Chondrocyte (in vitro differentiated cells): ENCODE data around the gene OR2T12. TPM values are rescaled to one million over a fixed set of nuclear protein-coding genes. Genes with fewer than 3 reads are reported as not detected.

Experiments used
- DNase-seq: peaks from one replicate; pipeline ENCODE4 v3.0.0; 2021; ENCODE audit warnings: mixed read lengths, low spot score
- H3K27ac Mint-ChIP-seq: one replicate; pipeline ENCODE4 v1.8.0; 2021; ENCODE audit warnings: mild to moderate bottlenecking, moderate library complexity, mixed read lengths; ENCODE audit not compliant: unreplicated experiment
- H3K27me3 Mint-ChIP-seq: 2 replicates; pipeline ENCODE4 v1.8.0; 2021; ENCODE audit warnings: low read depth, mixed read lengths
- H3K36me3 Mint-ChIP-seq: 2 replicates; pipeline ENCODE4 v1.8.0; 2021; ENCODE audit warnings: low read depth, mixed read lengths
- H3K4me1 Mint-ChIP-seq: 2 replicates; pipeline ENCODE4 v1.8.0; 2021; ENCODE audit warnings: low read depth, mild to moderate bottlenecking, mixed read lengths
- H3K4me3 Mint-ChIP-seq: one replicate; pipeline ENCODE4 v1.8.0; 2021; ENCODE audit warnings: mild to moderate bottlenecking, moderate library complexity, mixed read lengths; ENCODE audit not compliant: unreplicated experiment
- H3K9me3 Mint-ChIP-seq: 2 replicates; pipeline ENCODE4 v1.8.0; 2021; ENCODE audit warnings: low read depth, mixed read lengths
- total RNA-seq: library from RNA; stranded (reverse); gene quantifications from 3 replicates; pipeline ENCODE4 v1.2.1, GENCODE V29; 2021
- TF ChIP-seq, protein P1 (sequence below): fragments of 200-600 bp; sonication (generic); IDR thresholded peaks from 2 replicates; pipeline ENCODE4 v1.5.0; 2021; ENCODE audit warnings: antibody characterized with exemption, mild to moderate bottlenecking, moderate library complexity

The OR2T12 gene
- total RNA-seq, 1 donor from 2014 or later, result not detected

GRCh38 chr1:248243204-248243603, 60.0 kb downstream of the OR2T12 start:
- H3K27me3 Mint-ChIP-seq, result no peaks in the 10 kb centered on the region
- no peaks in the 10 kb centered on the region for H3K4me1 Mint-ChIP-seq
- no peak overlapping the region for H3K4me3 Mint-ChIP-seq
- H3K36me3 Mint-ChIP-seq, result no peaks in the 10 kb centered on the region
- H3K9me3 Mint-ChIP-seq, result peaks cover 44% of the 10 kb centered on the region
- no peak for DNase-seq
- H3K27ac Mint-ChIP-seq, result no peak overlapping the region
- TF ChIP-seq, protein P1, sequence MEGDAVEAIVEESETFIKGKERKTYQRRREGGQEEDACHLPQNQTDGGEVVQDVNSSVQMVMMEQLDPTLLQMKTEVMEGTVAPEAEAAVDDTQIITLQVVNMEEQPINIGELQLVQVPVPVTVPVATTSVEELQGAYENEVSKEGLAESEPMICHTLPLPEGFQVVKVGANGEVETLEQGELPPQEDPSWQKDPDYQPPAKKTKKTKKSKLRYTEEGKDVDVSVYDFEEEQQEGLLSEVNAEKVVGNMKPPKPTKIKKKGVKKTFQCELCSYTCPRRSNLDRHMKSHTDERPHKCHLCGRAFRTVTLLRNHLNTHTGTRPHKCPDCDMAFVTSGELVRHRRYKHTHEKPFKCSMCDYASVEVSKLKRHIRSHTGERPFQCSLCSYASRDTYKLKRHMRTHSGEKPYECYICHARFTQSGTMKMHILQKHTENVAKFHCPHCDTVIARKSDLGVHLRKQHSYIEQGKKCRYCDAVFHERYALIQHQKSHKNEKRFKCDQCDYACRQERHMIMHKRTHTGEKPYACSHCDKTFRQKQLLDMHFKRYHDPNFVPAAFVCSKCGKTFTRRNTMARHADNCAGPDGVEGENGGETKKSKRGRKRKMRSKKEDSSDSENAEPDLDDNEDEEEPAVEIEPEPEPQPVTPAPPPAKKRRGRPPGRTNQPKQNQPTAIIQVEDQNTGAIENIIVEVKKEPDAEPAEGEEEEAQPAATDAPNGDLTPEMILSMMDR, result peak; percentile 65

Other genes starting within 250 kb of the OR2T12 start
- not detected in 3 replicates for gene OR2L13, start 208.2 kb downstream of the OR2T12 start, total RNA-seq
- gene OR2M5, start 158.3 kb downstream of the OR2T12 start, total RNA-seq, result not detected in 3 replicates
- gene OR2M2, start 128.6 kb downstream of the OR2T12 start, total RNA-seq, result not detected in 3 replicates
- not detected in 3 replicates for gene OR2M3, start 106.2 kb downstream of the OR2T12 start, total RNA-seq
- gene OR2M4, start 72.0 kb downstream of the OR2T12 start, total RNA-seq, result not detected in 3 replicates
- not detected in 3 replicates for gene OR2T33, start 25.4 kb downstream of the OR2T12 start, total RNA-seq
- gene OR2M7, start 21.1 kb upstream of the OR2T12 start, total RNA-seq, result not detected in 3 replicates
- not detected in 3 replicates for gene OR14C36, start 45.4 kb upstream of the OR2T12 start, total RNA-seq
- gene OR2T4, start 58.2 kb upstream of the OR2T12 start, total RNA-seq, result not detected in 3 replicates
- gene OR2T6, start 72.3 kb upstream of the OR2T12 start, total RNA-seq, result not detected in 3 replicates
- gene OR2T1, start 99.6 kb upstream of the OR2T12 start, total RNA-seq, result not detected in 3 replicates
- gene OR2T2, start 142.2 kb upstream of the OR2T12 start, total RNA-seq, result not detected in 3 replicates
- not detected in 3 replicates for gene OR2T3, start 169.9 kb upstream of the OR2T12 start, total RNA-seq
- not detected in 3 replicates for gene OR2T5, start 185.2 kb upstream of the OR2T12 start, total RNA-seq
- not detected in 3 replicates for gene OR2G6, start 204.6 kb upstream of the OR2T12 start, total RNA-seq